Mammary microvascular endothelial cell (primary cell): ENCODE data around the gene PRKACB. TPM values are rescaled to one million over a fixed set of nuclear protein-coding genes. Genes with fewer than 3 reads are reported as not detected.

Experiments
- total RNA-seq: library from RNA; depleted of rRNA; stranded (reverse); fragments of >200 nt; gene quantifications from 2 replicates; pipeline ENCODE4 v1.2.3, GENCODE V29; 2015

PRKACB gene
- total RNA-seq, result 61.9 and 62.6 TPM in 2 replicates

GRCh38 chr1:84143796-84144565 is at the start of gene PRKACB:
TSS of gene PRKACB (plus strand) at chr1:84144271. CDS start at chr1:84144362, 91 bp downstream.

Other genes starting within 250 kb of the PRKACB start
- gene TTLL7, start 145.1 kb upstream of the PRKACB start, total RNA-seq, result 1.5 and 3.9 TPM in 2 replicates
- 2.7 and 2.9 TPM in 2 replicates for gene SAMD13, start 157.4 kb downstream of the PRKACB start, total RNA-seq